HCT116 (cell line): Measurements from ENCODE around the gene MAP3K2. TPM values are rescaled to one million over a fixed set of nuclear protein-coding genes. Genes with fewer than 3 reads are reported as not detected.

Source experiments
- ATAC-seq: fragments of 200-7000 bp; cut with Tn5 transposase; 2 replicates; pipeline ENCODE4 v1.9.1; 2020; ENCODE audit warnings: mild to moderate bottlenecking, moderate library complexity
- BruUV-seq: library from RNA; stranded (reverse); fragments of 400-500 nt; replicated peaks from 2 replicates; lab custom pipeline; 2021; lab: Mats Ljungman, UMichigan
- CTCF ChIA-PET: fragments of 300-600 bp; sonication (Branson Sonifier 250); formaldehyde crosslinking; loops from one replicate; lab custom pipeline; 2021; ENCODE audit warnings: antibody characterized with exemption; lab: Charles Lee
- POLR2A ChIA-PET: fragments of 300-600, 350-600 bp; sonication (Branson Sonifier 250); formaldehyde crosslinking; loops from one replicate; lab custom pipeline; 2021; ENCODE audit warnings: antibody characterized with exemption; lab: Charles Lee
- RAD21 ChIA-PET, 2 experiments: fragments of 300-600 bp; sonication (Branson Sonifier 250); formaldehyde crosslinking; loops; one replicate each; lab custom pipeline; 2023; ENCODE audit warnings: low total read pairs in 2 of 2; ENCODE audit not compliant: uncharacterized antibody in 2 of 2, unreplicated experiment in 2 of 2, low non-redundant PET in 1 of 2; lab: Charles Lee
- DNase-seq: peaks from one replicate; pipeline ENCODE4 v3.0.0-alpha.2; 2010; ENCODE audit warnings: low read depth, low spot score
- H2AFZ ChIP-seq: fragments of 200-600 bp; shearing (Covaris generic), sonication (generic); 2 replicates; pipeline ENCODE4 v1.6.1; 2017; ENCODE audit warnings: low read depth, mixed run types, mixed read lengths, antibody characterized with exemption, low read length; ENCODE audit not compliant: poor library complexity, severe bottlenecking
- H3K27ac ChIP-seq: 2 replicates; pipeline ENCODE4 v1.5.1; 2012; ENCODE audit warnings: low read depth, low read length
- H3K27me3 ChIP-seq: fragments of 200-600 bp; sonication (generic); 2 replicates; pipeline ENCODE4 v1.6.1; 2016; ENCODE audit warnings: mixed run types, low read length, mixed read lengths; ENCODE audit not compliant: insufficient read depth
- H3K36me3 ChIP-seq, 2 experiments: fragments of 200-500 bp in 1 of 2; fragments of 200-600 bp in 1 of 2; sonication (Bioruptor generic) in 1 of 2; sonication (generic) in 1 of 2; 2 replicates each; pipeline versions ENCODE4 v1.5.1 to v1.6.1; 2014 to 2016; ENCODE audit warnings: low read length in 2 of 2, inconsistent platforms in 1 of 2, mixed read lengths in 1 of 2, mixed run types in 1 of 2; ENCODE audit not compliant: insufficient read depth in 2 of 2, control insufficient read depth in 1 of 2
- H3K4me1 ChIP-seq, 2 experiments: fragments of 200-600 bp in 1 of 2; sonication (generic) in 1 of 2; 2 replicates each; pipeline versions ENCODE4 v1.5.1 to v1.6.1; 2012 to 2017; ENCODE audit warnings: low read length in 2 of 2, inconsistent platforms in 1 of 2, mild to moderate bottlenecking in 1 of 2, mixed read lengths in 1 of 2, mixed run types in 1 of 2, moderate library complexity in 1 of 2; ENCODE audit not compliant: insufficient read depth in 2 of 2, control insufficient read depth in 1 of 2
- H3K4me2 ChIP-seq: fragments of 200-600 bp; sonication (generic); 2 replicates; pipeline ENCODE4 v1.6.1; 2017; ENCODE audit warnings: mixed run types, low read length, mixed read lengths
- H3K4me3 ChIP-seq, 2 experiments: fragments of 200-600 bp in 1 of 2; sonication (generic) in 1 of 2; replicated peaks in 1 of 2; 2 replicates each; pipeline ENCODE4 v1.5.1; 2011 to 2016; ENCODE audit warnings: low read length in 2 of 2, control low read depth in 1 of 2, low read depth in 1 of 2, mild to moderate bottlenecking in 1 of 2, mixed read lengths in 1 of 2, mixed run types in 1 of 2
- H3K79me2 ChIP-seq: fragments of 200-600 bp; sonication (generic); 2 replicates; pipeline ENCODE4 v1.6.1; 2017; ENCODE audit warnings: mild to moderate bottlenecking, mixed run types, low read length, moderate library complexity, mixed read lengths; ENCODE audit not compliant: insufficient read depth
- H3K9ac ChIP-seq: fragments of 200-600 bp; sonication (generic); 2 replicates; pipeline ENCODE4 v1.6.1; 2016; ENCODE audit warnings: low read length, mixed read lengths
- H3K9me2 ChIP-seq: fragments of 200-600 bp; sonication (generic), shearing (Covaris generic); 2 replicates; pipeline ENCODE4 v1.6.1; 2017; ENCODE audit warnings: mixed run types, mild to moderate bottlenecking, moderate library complexity; ENCODE audit not compliant: insufficient read depth
- H3K9me3 ChIP-seq, 2 experiments: fragments of 200-500 bp in 1 of 2; fragments of 200-600 bp in 1 of 2; sonication (Bioruptor generic) in 1 of 2; sonication (generic) in 1 of 2; 2 replicates each; pipeline ENCODE4 v1.6.1; 2014 to 2017; ENCODE audit warnings: low read length in 2 of 2, mixed read lengths in 2 of 2, inconsistent platforms in 1 of 2, low read depth in 1 of 2, mild to moderate bottlenecking in 1 of 2, mixed run types in 1 of 2, moderate library complexity in 1 of 2; ENCODE audit not compliant: control insufficient read depth in 1 of 2, insufficient read depth in 1 of 2
- H4K20me1 ChIP-seq: fragments of 200-600 bp; sonication (generic), shearing (Covaris generic); 2 replicates; pipeline ENCODE4 v1.6.1; 2017; ENCODE audit warnings: mixed run types, mild to moderate bottlenecking, moderate library complexity; ENCODE audit not compliant: insufficient read depth
- ATF3 ChIP-seq: IDR thresholded peaks from 2 replicates; pipeline ENCODE4 v1.6.1; 2012
- CBX3 ChIP-seq: IDR thresholded peaks from 2 replicates; pipeline ENCODE4 v1.6.1; 2012; ENCODE audit warnings: low read depth
- CEBPB ChIP-seq: IDR thresholded peaks from 2 replicates; pipeline ENCODE4 v1.6.1; 2012; ENCODE audit warnings: low read depth
- CTCF ChIP-seq, 3 experiments: fragments of 200-600 bp in 1 of 3; sonication (generic) in 1 of 3; IDR thresholded peaks in 2 of 3; conservative IDR thresholded peaks in 1 of 3; 2 replicates each; pipeline ENCODE4 v1.5.1; 2012 to 2017; ENCODE audit warnings: low read depth in 2 of 3, low read length in 2 of 3, antibody characterized with exemption in 1 of 3, borderline replicate concordance in 1 of 3, control low read depth in 1 of 3, mild to moderate bottlenecking in 1 of 3, mixed read lengths in 1 of 3, mixed run types in 1 of 3, moderate library complexity in 1 of 3; ENCODE audit not compliant: insufficient read depth in 1 of 3
- EGR1 ChIP-seq: IDR thresholded peaks from 2 replicates; pipeline ENCODE4 v1.6.1; 2012; ENCODE audit warnings: low read depth
- ELF1 ChIP-seq: IDR thresholded peaks from 2 replicates; pipeline ENCODE4 v1.6.1; 2012; ENCODE audit warnings: low read depth, borderline replicate concordance
- EZH2 ChIP-seq: fragments of 200-600 bp; sonication (generic); IDR thresholded peaks from 2 replicates; pipeline ENCODE4 v1.6.1; 2017; ENCODE audit warnings: antibody characterized with exemption, mixed run types
- FOSL1 ChIP-seq: IDR thresholded peaks from 2 replicates; pipeline ENCODE4 v1.6.1; 2012; ENCODE audit warnings: low read depth
- RAD21 ChIP-seq: IDR thresholded peaks from 2 replicates; pipeline ENCODE4 v1.6.1; 2012; ENCODE audit warnings: low read depth, mild to moderate bottlenecking
- SP1 ChIP-seq: IDR thresholded peaks from 2 replicates; pipeline ENCODE4 v1.6.1; 2012; ENCODE audit warnings: low read depth
- SRF ChIP-seq: IDR thresholded peaks from 2 replicates; pipeline ENCODE4 v1.6.1; 2012; ENCODE audit warnings: low read depth
- YY1 ChIP-seq: IDR thresholded peaks from 2 replicates; pipeline ENCODE4 v1.6.1; 2011; ENCODE audit warnings: low read length, low read depth, moderate library complexity, mild to moderate bottlenecking; ENCODE audit not compliant: insufficient replicate concordance; ENCODE audit errors: extremely low read depth
- ZBTB33 ChIP-seq: IDR thresholded peaks from 2 replicates; pipeline ENCODE4 v1.6.1; 2011; ENCODE audit warnings: mild to moderate bottlenecking, low read length, moderate library complexity; ENCODE audit not compliant: insufficient replicate concordance; ENCODE audit errors: extremely low read depth
- ZFX ChIP-seq: fragments of 450-650 bp; IDR thresholded peaks from 2 replicates; pipeline ENCODE4 v1.6.1; 2017
- ZNF274 ChIP-seq: fragments of 200-500 bp; sonication (Bioruptor generic); IDR thresholded peaks from 2 replicates; pipeline ENCODE4 v1.6.1; 2014; ENCODE audit warnings: mild to moderate bottlenecking, low read depth, low read length, inconsistent platforms
- intact Hi-C: fragments of 100-400 bp; cut with micrococcal nuclease; formaldehyde crosslinking; loops from 2 replicates; pipeline ENCODE4 v1.10.0; 2022
- total RNA-seq: library from RNA; stranded (reverse); gene quantifications from one replicate; pipeline ENCODE4 v1.2.1, GENCODE V29; 2021; ENCODE audit not compliant: unreplicated experiment

MAP3K2 gene
- total RNA-seq, 1 experiment from 2014 or later, result 44.5 TPM

GRCh38 chr2:127404466-127405254 is 16.9 kb upstream of the MAP3K2 start:
- no peaks in the 10 kb centered on the region for H3K9me3 ChIP-seq
- no peak for ATAC-seq
- no peak overlapping the region for H3K4me3 ChIP-seq
- peaks cover 62% of the 10 kb centered on the region for H3K27me3 ChIP-seq
- H2AFZ ChIP-seq, result no peak overlapping the region
- no peaks in the 10 kb centered on the region for H3K9me2 ChIP-seq
- H3K27ac ChIP-seq, result no peak overlapping the region
- H3K4me1 ChIP-seq, result peaks cover 15 to 17% of the 10 kb centered on the region in 2 experiments
- intact Hi-C loops, result no loop called here
- no peaks in the 10 kb centered on the region for H3K79me2 ChIP-seq
- BruUV-seq, result no TSS peak
- ChIA-PET POLR2A (no interaction called here), CTCF (no interaction called here), RAD21 (no interaction called here)
- TF ChIP-seq CEBPB (no peak), EGR1 (no peak), ZBTB33 (no peak), RAD21 (no peak), ZFX (no peak), ELF1 (no peak), ATF3 (no peak), SP1 (no peak), FOSL1 (no peak), SRF (no peak), YY1 (no peak), ZNF274 (no peak), CBX3 (no peak), CTCF (IDR thresholded peaks at IDR 0.05 in 2 of 3, conservative IDR thresholded peaks at IDR 0.05 in 1 of 3; ENCODE audit: borderline replicate concordance in 1 of 3, insufficient read depth in 1 of 3, low read depth in 2 of 3, low read length in 2 of 3) (no peak), EZH2 (no peak)
- no peaks in the 10 kb centered on the region for H3K36me3 ChIP-seq
- H4K20me1 ChIP-seq, result peaks cover 3% of the 10 kb centered on the region; the same call in 1 of the 2 replicates
- H3K9ac ChIP-seq, result no peak overlapping the region
- DNase-seq, result no peak
- H3K4me2 ChIP-seq, result no peak overlapping the region
